Left ventricle myocardium inferior (tissue), 1 donor: ENCODE results near the gene PRIM1. TPM values are rescaled to one million over a fixed set of nuclear protein-coding genes. Genes with fewer than 3 reads are reported as not detected.

Source experiments
- DNase-seq: peaks from one replicate; pipeline ENCODE4 v3.0.0-alpha.2; 2020
- H3K27ac ChIP-seq: fragments of 200-600 bp; replicated peaks from 2 replicates; pipeline ENCODE4 v1.8.0; 2021
- H3K27me3 ChIP-seq: fragments of 200-600 bp; 2 replicates; pipeline ENCODE4 v1.8.0; 2021; ENCODE audit warnings: low read depth
- H3K36me3 ChIP-seq: fragments of 200-600 bp; 2 replicates; pipeline ENCODE4 v1.8.0; 2021
- H3K4me1 ChIP-seq: fragments of 200-600 bp; 2 replicates; pipeline ENCODE4 v1.8.0; 2021
- H3K4me3 ChIP-seq: fragments of 200-600 bp; 2 replicates; pipeline ENCODE4 v1.8.0; 2021; ENCODE audit warnings: mild to moderate bottlenecking, moderate library complexity
- H3K9me3 ChIP-seq: fragments of 200-600 bp; replicated peaks from 2 replicates; pipeline ENCODE4 v1.8.0; 2021
- CTCF ChIP-seq: fragments of 200-600 bp; IDR thresholded peaks from 2 replicates; pipeline ENCODE4 v1.8.0; 2021; ENCODE audit warnings: antibody characterized with exemption, mild to moderate bottlenecking, borderline replicate concordance
- intact Hi-C: fragments of 100-400 bp; cut with micrococcal nuclease; formaldehyde crosslinking; loops from one replicate; pipeline ENCODE4 v1.11.0; 2022
- total RNA-seq: library from RNA; stranded (reverse); fragmentation: NEBNext Ultra II Directional; extraction: Animal tissue kit (Norgen Biotek cat#: 25700); gene quantifications from one replicate; pipeline ENCODE4 v1.2.1, GENCODE V29; 2021
- donor health status: DM: no; HTN: yes; CAD: no; lungs with severe emphysema.

The PRIM1 gene
- total RNA-seq, 1 donor from 2014 or later = 2.7 TPM

GRCh38 chr12:56787498-56787897, 35.4 kb upstream of the PRIM1 start:
- intact Hi-C loops = no loop called here
- Histone ChIP-seq H3K27ac (no peak overlapping the region), H3K36me3 (no peaks in the 10 kb centered on the region), H3K4me3 (no peak overlapping the region), H3K9me3 (no peaks in the 10 kb centered on the region), H3K27me3 (peaks cover 7% of the 10 kb centered on the region), H3K4me1 (no peaks in the 10 kb centered on the region)
- no peak for DNase-seq
- no peak for TF ChIP-seq CTCF

- TF ChIP-seq CTCF = no peak
- no peaks in the 10 kb centered on the region for H3K9me3 ChIP-seq
- H3K36me3 ChIP-seq = no peaks in the 10 kb centered on the region
- H3K4me3 ChIP-seq = no peak overlapping the region
- peaks cover 2% of the 10 kb centered on the region for H3K27me3 ChIP-seq
- H3K4me1 ChIP-seq = no peaks in the 10 kb centered on the region
- DNase-seq = no peak
- no peak overlapping the region for H3K27ac ChIP-seq
- intact Hi-C loops = no loop called here
These were observed 33.8 kb upstream of the PRIM1 start for GRCh38 chr12:56785874-56786273.

- Histone ChIP-seq H3K27ac (no peak overlapping the region), H3K27me3 (peaks cover 2% of the 10 kb centered on the region), H3K4me3 (no peak overlapping the region), H3K9me3 (no peaks in the 10 kb centered on the region), H3K36me3 (no peaks in the 10 kb centered on the region), H3K4me1 (no peaks in the 10 kb centered on the region)
- intact Hi-C loops = no loop called here
- DNase-seq = no peak
- no peak for TF ChIP-seq CTCF
These were observed 33.2 kb upstream of the PRIM1 start for GRCh38 chr12:56785141-56785865.

GRCh38 chr12:56781726-56782125, 29.6 kb upstream of the PRIM1 start:
- Histone ChIP-seq H3K9me3 (peaks cover 4% of the 10 kb centered on the region), H3K27ac (no peak overlapping the region), H3K4me3 (no peak overlapping the region), H3K27me3 (peaks cover 2% of the 10 kb centered on the region), H3K4me1 (no peaks in the 10 kb centered on the region), H3K36me3 (no peaks in the 10 kb centered on the region)
- no peak for TF ChIP-seq CTCF
- no peak for DNase-seq
- intact Hi-C loops = no loop called here

GRCh38 chr12:56778756-56779155, 26.6 kb upstream of the PRIM1 start:
- Histone ChIP-seq H3K4me1 (no peaks in the 10 kb centered on the region), H3K9me3 (peaks cover 9% of the 10 kb centered on the region), H3K27ac (no peak overlapping the region), H3K4me3 (no peak overlapping the region), H3K36me3 (no peaks in the 10 kb centered on the region), H3K27me3 (no peaks in the 10 kb centered on the region)
- intact Hi-C loops = no loop called here
- DNase-seq = no peak
- TF ChIP-seq CTCF = no peak
